K562 (cell line): ENCODE measurements around the gene MFSD8. TPM values are rescaled to one million over a fixed set of nuclear protein-coding genes. Genes with fewer than 3 reads are reported as not detected.

Source experiments
- ATAC-seq: fragments of 200-7000 bp; cut with Tn5 transposase; 3 replicates; pipeline ENCODE4 v1.9.1; 2020; ENCODE audit warnings: moderate library complexity
- BruUV-seq: library from RNA; stranded (reverse); fragments of 400-500 nt; replicated peaks from 2 replicates; lab custom pipeline; 2021; lab: Mats Ljungman, UMichigan
- CTCF ChIA-PET: fragments of 300-600 bp; formaldehyde crosslinking; extraction: SDS; loops from one replicate; lab custom pipeline; 2021; ENCODE audit warnings: low intra/inter-chr PET ratio; lab: Yijun Ruan, JAX
- POLR2A ChIA-PET: fragments of 300-600, 350-650 bp; sonication (Branson Sonifier 250); formaldehyde crosslinking; extraction: SDS; loops from one replicate; lab custom pipeline; 2021; ENCODE audit warnings: antibody characterized with exemption, inconsistent platforms; lab: Yijun Ruan, JAX
- DNase-seq, 4 experiments: peaks; one replicate each; pipeline versions ENCODE4 v3.0.0 to v3.0.0-alpha.2; 2011 to 2018; ENCODE audit warnings: low spot score in 3 of 4, mixed read lengths in 3 of 4; ENCODE audit errors: extremely low read depth in 1 of 4
- FAIRE-seq: peaks from 2 replicates; lab custom pipeline; 2011; peaks lifted over from hg19 to GRCh38; lab: Jason Lieb, UNC
- H2AFZ ChIP-seq: 2 replicates; pipeline ENCODE4 v1.6.0; 2011; ENCODE audit warnings: low read depth, low read length, control low read depth, inconsistent platforms
- H3K27ac ChIP-seq: fragments of 200-600 bp; 3 replicates; pipeline ENCODE4 v1.8.0; 2011; ENCODE audit warnings: low read depth, mild to moderate bottlenecking, control low read depth, inconsistent platforms, low read length, moderate library complexity, mixed read lengths; ENCODE audit errors: extremely low read depth
- H3K27me3 ChIP-seq, 2 experiments: fragments of 300-600 bp in 1 of 2; 2 replicates in 1 of 2; 3 replicates in 1 of 2; pipeline versions ENCODE4 v1.6.0 to v1.8.0; 2011; ENCODE audit warnings: inconsistent platforms in 2 of 2, low read length in 2 of 2, mild to moderate bottlenecking in 1 of 2, mixed read lengths in 1 of 2, moderate library complexity in 1 of 2; ENCODE audit not compliant: control insufficient read depth in 2 of 2, insufficient read depth in 2 of 2
- H3K36me3 ChIP-seq: fragments of 300-600 bp; 3 replicates; pipeline ENCODE4 v1.8.0; 2011; ENCODE audit warnings: mild to moderate bottlenecking, low read length, inconsistent platforms; ENCODE audit not compliant: control insufficient read depth, insufficient read depth
- H3K4me1 ChIP-seq, 2 experiments: fragments of 200-600 bp in 1 of 2; replicated peaks in 1 of 2; 2 replicates in 1 of 2; 3 replicates in 1 of 2; pipeline versions ENCODE4 v1.5.1 to v1.8.0; 2011; ENCODE audit warnings: inconsistent platforms in 2 of 2, low read length in 2 of 2, mild to moderate bottlenecking in 1 of 2, mixed read lengths in 1 of 2, moderate library complexity in 1 of 2; ENCODE audit not compliant: control insufficient read depth in 2 of 2, insufficient read depth in 2 of 2
- H3K4me2 ChIP-seq: 2 replicates; pipeline ENCODE4 v1.6.1; 2011; ENCODE audit warnings: low read length, control low read depth, inconsistent platforms, mixed read lengths; ENCODE audit not compliant: insufficient read depth
- H3K4me3 ChIP-seq: fragments of 200-600 bp; sonication (generic), shearing (Covaris generic); 2 replicates; pipeline ENCODE4 v1.5.1; 2016; ENCODE audit warnings: control low read depth, inconsistent platforms
- H3K79me2 ChIP-seq: fragments of 200-600 bp; 3 replicates; pipeline ENCODE4 v1.8.0; 2011; ENCODE audit warnings: low read length, inconsistent platforms; ENCODE audit not compliant: control insufficient read depth, insufficient read depth
- H3K9ac ChIP-seq, 2 experiments: 2 replicates each; pipeline versions ENCODE4 v1.6.0 to v1.6.1; 2011; ENCODE audit warnings: low read depth in 2 of 2, low read length in 2 of 2, control low read depth in 1 of 2, inconsistent platforms in 1 of 2, mild to moderate bottlenecking in 1 of 2, mixed read lengths in 1 of 2; ENCODE audit not compliant: insufficient read depth in 1 of 2
- H3K9me1 ChIP-seq: one replicate; pipeline ENCODE4 v1.6.0; 2011; ENCODE audit warnings: inconsistent platforms, mild to moderate bottlenecking, low read length, moderate library complexity; ENCODE audit not compliant: control insufficient read depth, insufficient read depth
- H3K9me3 ChIP-seq: replicated peaks from 2 replicates; pipeline ENCODE4 v1.5.1; 2011; ENCODE audit warnings: low read depth, low read length, inconsistent platforms; ENCODE audit not compliant: control insufficient read depth, insufficient read depth
- H4K20me1 ChIP-seq: replicated peaks from 2 replicates; pipeline ENCODE4 v1.6.1; 2011; ENCODE audit warnings: low read length, inconsistent platforms, mixed read lengths; ENCODE audit not compliant: control insufficient read depth, insufficient read depth
- CAMTA2 ChIP-seq: fragments of 250-450 bp; sonication (Bioruptor Pico); conservative IDR thresholded peaks from 2 replicates; pipeline ENCODE4 v1.5.1; 2022
- CBFA2T3 ChIP-seq: fragments of 450-650 bp; IDR thresholded peaks from 2 replicates; pipeline ENCODE4 v1.6.1; 2017
- DEAF1 ChIP-seq: fragments of 450-650 bp; formaldehyde crosslinking; IDR thresholded peaks from 2 replicates; pipeline ENCODE4 v1.4.0; 2020; ENCODE audit warnings: mild to moderate bottlenecking, moderate library complexity
- E2F3 ChIP-seq: fragments of 250-450 bp; sonication (Bioruptor Pico); IDR thresholded peaks from 2 replicates; pipeline ENCODE4 v1.4.0; 2020; ENCODE audit warnings: mild to moderate bottlenecking
- ERF ChIP-seq: fragments of 450-650 bp; formaldehyde crosslinking; IDR thresholded peaks from 2 replicates; pipeline ENCODE4 v1.4.0; 2020; ENCODE audit warnings: mild to moderate bottlenecking, mixed read lengths
- ESRRB ChIP-seq: fragments of 250-450 bp; sonication (Bioruptor Pico); IDR thresholded peaks from 2 replicates; pipeline ENCODE4 v1.5.0; 2020; ENCODE audit warnings: mild to moderate bottlenecking, moderate library complexity, borderline replicate concordance
- EWSR1 ChIP-seq: fragments of 450-650 bp; IDR thresholded peaks from 2 replicates; pipeline ENCODE4 v1.6.1; 2018; ENCODE audit warnings: borderline replicate concordance, mild to moderate bottlenecking, low read depth, moderate library complexity; ENCODE audit not compliant: partially characterized antibody
- GABPB1 ChIP-seq: sonication (generic); formaldehyde crosslinking; IDR thresholded peaks from 2 replicates; pipeline ENCODE4 v1.8.0; 2022; ENCODE audit warnings: mild to moderate bottlenecking, missing genetic modification reagents
- HDAC6 ChIP-seq: IDR thresholded peaks from 2 replicates; pipeline ENCODE4 v1.6.1; 2012; ENCODE audit warnings: low read depth, mild to moderate bottlenecking, control low read depth, inconsistent platforms, low read length, moderate library complexity
- HIVEP1 ChIP-seq: fragments of 250-450 bp; sonication (Bioruptor Pico); IDR thresholded peaks from 2 replicates; pipeline ENCODE4 v1.4.0; 2020; ENCODE audit warnings: mild to moderate bottlenecking
- HOXB6 ChIP-seq: fragments of 250-450 bp; sonication (Bioruptor Pico); IDR thresholded peaks from 2 replicates; pipeline ENCODE4 v1.5.1; 2022; ENCODE audit warnings: mild to moderate bottlenecking, borderline replicate concordance
- KDM1A ChIP-seq, 2 experiments: fragments of 450-650 bp; IDR thresholded peaks; 2 replicates each; pipeline ENCODE4 v1.6.1; 2016; ENCODE audit warnings: mild to moderate bottlenecking in 2 of 2
- MAZ ChIP-seq, 2 experiments: fragments of 450-650 bp in 1 of 2; sonication (generic) in 1 of 2; formaldehyde crosslinking; IDR thresholded peaks in 1 of 2; conservative IDR thresholded peaks in 1 of 2; 2 replicates each; pipeline versions ENCODE4 v1.4.0 to v1.5.0; 2020; ENCODE audit warnings: mild to moderate bottlenecking in 1 of 2, missing genetic modification reagents in 1 of 2
- PURB ChIP-seq: sonication (generic); formaldehyde crosslinking; IDR thresholded peaks from 2 replicates; pipeline ENCODE4 v1.9.0; 2021; ENCODE audit warnings: low read depth, mild to moderate bottlenecking, missing genetic modification reagents
- RUNX1 ChIP-seq: sonication (generic); IDR thresholded peaks from 2 replicates; pipeline ENCODE4 v1.6.1; 2016; ENCODE audit warnings: antibody characterized with exemption, low read depth
- SPI1 ChIP-seq: IDR thresholded peaks from 2 replicates; pipeline ENCODE4 v1.6.1; 2011; ENCODE audit warnings: low read depth, low read length, control low read depth, borderline replicate concordance
- ZBTB7A ChIP-seq: IDR thresholded peaks from 2 replicates; pipeline ENCODE4 v1.6.1; 2011; ENCODE audit warnings: low read depth, mild to moderate bottlenecking, low read length, moderate library complexity, borderline replicate concordance; ENCODE audit not compliant: control insufficient read depth
- WGBS: fragments of 100-300 bp; shearing (Covaris generic); methylation state at CpG from one replicate; pipeline ENCODE4 v1.1.6; 2016; ENCODE audit warnings: low coverage, mixed read lengths; ENCODE audit not compliant: insufficient coverage; ENCODE audit errors: missing lambda C conversion rate; 5-methylcytosine and 5-hydroxymethylcytosine counted together
- in situ Hi-C: fragments of 300-500 bp; cut with MboI; formaldehyde crosslinking; loops from 4 replicates; pipeline ENCODE4 v1.15.0; 2018; ENCODE audit warnings: inconsistent platforms, mixed read lengths
- intact Hi-C: fragments of 100-400 bp; cut with micrococcal nuclease; formaldehyde crosslinking; loops from 2 replicates; pipeline ENCODE4 v1.14.2; 2022
- polyA plus RNA-seq, 8 experiments: library from polyadenylated mRNA; depleted of rRNA in 4 of 8; stranded (reverse) in 5 of 8; unstranded in 3 of 8; fragments of >200 nt; fragmentation: Nextera tagmentation in 2 of 8; fragmentation: Illumina TruSeq in 1 of 8; extraction: Ambion mirVana in 2 of 8; extraction: Trizol in 1 of 8; gene quantifications; 2 replicates each; pipeline versions ENCODE4 v1.2.1 to v1.2.3, GENCODE V29; 2011 to 2014; ENCODE audit warnings: inconsistent platforms in 1 of 8, missing spikeins in 1 of 8
- total RNA-seq, 7 experiments: library from RNA; depleted of rRNA in 6 of 7; stranded (reverse); fragments of >200 nt in 6 of 7; fragmentation: Illumina TruSeq in 2 of 7; extraction: Trizol in 2 of 7; gene quantifications; 2 replicates each; pipeline versions ENCODE4 v1.2.1 to v1.2.3, GENCODE V29; 2011 to 2021; ENCODE audit warnings: low replicate concordance in 1 of 7
- TF ChIP-seq, protein P1 (sequence below): sonication (generic); formaldehyde crosslinking; IDR thresholded peaks from 2 replicates; pipeline ENCODE4 v1.9.0; 2022; ENCODE audit warnings: mild to moderate bottlenecking, missing genetic modification reagents
- TF ChIP-seq, protein P2 (sequence below), 2 experiments: fragments of 450-650 bp in 1 of 2; sonication (generic) in 1 of 2; formaldehyde crosslinking in 1 of 2; IDR thresholded peaks in 1 of 2; conservative IDR thresholded peaks in 1 of 2; 2 replicates each; pipeline versions ENCODE4 v1.6.1 to v1.8.1; 2016 to 2023; ENCODE audit warnings: mild to moderate bottlenecking in 2 of 2, moderate library complexity in 2 of 2, inconsistent platforms in 1 of 2, missing genetic modification reagents in 1 of 2

Gene MFSD8
- total and polyA plus RNA-seq, 9 of the 15 experiments (the other 6 are each of a cell fraction or from before 2014, with no cell fraction given) = 7.0 to 27.2 (median 18.7) TPM

DNA sequence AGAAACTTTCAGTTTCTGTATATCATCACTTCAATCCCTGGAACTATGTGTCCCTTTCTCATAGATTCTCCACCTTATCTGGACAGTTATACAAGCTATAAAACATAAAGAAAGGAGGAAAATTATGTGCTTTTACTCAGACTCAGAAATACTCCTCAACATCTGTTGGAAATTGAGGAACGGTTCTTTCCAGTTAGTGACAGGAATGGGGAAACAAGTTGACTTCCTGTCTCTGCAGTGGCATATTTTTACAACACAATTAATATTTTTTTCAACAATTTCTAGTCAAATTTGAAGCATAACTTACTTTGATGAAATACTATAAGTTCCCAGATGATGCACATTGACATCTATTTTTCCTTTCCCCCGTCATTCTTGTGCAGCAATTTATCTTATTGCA, 28.2 kb upstream of the MFSD8 start:
- Histone ChIP-seq H3K9me3 (0 out of 2 replicates have a peak, but pooled peaks cover 2% of the 10 kb centered on the region), H3K4me2 (no peak overlapping the region), H3K79me2 (no peaks in the 10 kb centered on the region), H3K4me1 (no peaks in the 10 kb centered on the region), H3K4me3 (no peak overlapping the region), H3K27ac (no peak overlapping the region), H3K9me1 (no peaks in the 10 kb centered on the region), H2AFZ (no peak overlapping the region), H3K27me3 (no peaks in the 10 kb centered on the region), H3K9ac (no peak overlapping the region), H3K36me3 (peaks cover 23% of the 10 kb centered on the region; the same call in 1 of the 3 replicates), H4K20me1 (no peaks in the 10 kb centered on the region)
- TF ChIP-seq SPI1 (no peak), GABPB1 (CRISPR knock-in tag) (no peak), CAMTA2 (CRISPR knock-in tag) (no peak), DEAF1 (no peak), EWSR1 (no peak), HIVEP1 (no peak), ERF (CRISPR knock-in tag) (no peak), ZBTB7A (no peak), HOXB6 (no peak), CBFA2T3 (no peak), PURB (CRISPR knock-in tag) (no peak), ESRRB (CRISPR knock-in tag) (no peak), KDM1A (IDR thresholded peaks at IDR 0.05) (no peak), MAZ (CRISPR knock-in tag; conservative IDR thresholded peaks at IDR 0.05 in 1 of 2, IDR thresholded peaks at IDR 0.05 in 1 of 2) (no peak), RUNX1 (no peak), E2F3 (CRISPR knock-in tag) (no peak), HDAC6 (no peak)
- TF ChIP-seq, protein P1, sequence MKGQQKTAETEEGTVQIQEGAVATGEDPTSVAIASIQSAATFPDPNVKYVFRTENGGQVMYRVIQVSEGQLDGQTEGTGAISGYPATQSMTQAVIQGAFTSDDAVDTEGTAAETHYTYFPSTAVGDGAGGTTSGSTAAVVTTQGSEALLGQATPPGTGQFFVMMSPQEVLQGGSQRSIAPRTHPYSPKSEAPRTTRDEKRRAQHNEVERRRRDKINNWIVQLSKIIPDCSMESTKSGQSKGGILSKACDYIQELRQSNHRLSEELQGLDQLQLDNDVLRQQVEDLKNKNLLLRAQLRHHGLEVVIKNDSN (CRISPR knock-in tag) = no peak
- TF ChIP-seq, protein P2, sequence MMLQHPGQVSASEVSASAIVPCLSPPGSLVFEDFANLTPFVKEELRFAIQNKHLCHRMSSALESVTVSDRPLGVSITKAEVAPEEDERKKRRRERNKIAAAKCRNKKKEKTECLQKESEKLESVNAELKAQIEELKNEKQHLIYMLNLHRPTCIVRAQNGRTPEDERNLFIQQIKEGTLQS (IDR thresholded peaks at IDR 0.05) = no peak
- TF ChIP-seq, protein P2 (CRISPR knock-in tag; conservative IDR thresholded peaks at IDR 0.05) = no peak
- ChIA-PET CTCF (no interaction called here), POLR2A (no interaction called here)
- BruUV-seq = no TSS peak
- no peak for FAIRE-seq
- DNase-seq = no peak
- intact Hi-C loops (no loop called here), in situ Hi-C loops (no loop called here)
- no peak for ATAC-seq
- WGBS = 89% methylated on average over 2 of the region's 2 CpGs
